Memory B cell (primary cell): ENCODE measurements around the gene RUBCNL.

ENCODE experiments used
- ATAC-seq: fragments of 150-1000 bp; cut with Tn5 transposase; 2 replicates; pipeline ENCODE4 v1.10.0; 2021; ENCODE audit warnings: low read depth, mild to moderate bottlenecking, moderate library complexity
- DNase-seq, 2 donors: peaks; one replicate each; pipeline ENCODE4 v3.0.0; 2022; ENCODE audit warnings: low spot score in 2 of 2
- H3K27ac Mint-ChIP-seq: one replicate; pipeline ENCODE4 v1.8.0; 2022; ENCODE audit warnings: mild to moderate bottlenecking, moderate library complexity, mixed read lengths
- H3K27me3 Mint-ChIP-seq: one replicate; pipeline ENCODE4 v1.8.0; 2022; ENCODE audit warnings: mixed read lengths
- H3K36me3 Mint-ChIP-seq: one replicate; pipeline ENCODE4 v1.8.0; 2022; ENCODE audit warnings: mild to moderate bottlenecking, mixed read lengths
- H3K4me1 Mint-ChIP-seq: one replicate; pipeline ENCODE4 v1.8.0; 2022; ENCODE audit warnings: mixed read lengths
- H3K4me3 Mint-ChIP-seq: one replicate; pipeline ENCODE4 v1.8.0; 2022; ENCODE audit warnings: mild to moderate bottlenecking, moderate library complexity, mixed read lengths
- H3K9me3 Mint-ChIP-seq: one replicate; pipeline ENCODE4 v1.8.0; 2022; ENCODE audit warnings: mixed read lengths

Gene RUBCNL

GRCh38 chr13:46341112-46341711 is 45.8 kb downstream of the RUBCNL start:
- Mint-ChIP-seq H3K4me3 (peak overlapping the region; percentile 30), H3K27me3 (no peaks in the 10 kb centered on the region), H3K9me3 (peaks cover 2% of the 10 kb centered on the region), H3K4me1 (peaks cover 43% of the 10 kb centered on the region), H3K27ac (peak overlapping the region; percentile 69), H3K36me3 (peaks cover 32% of the 10 kb centered on the region)
- no peak for DNase-seq
- peak; percentile 62 for ATAC-seq

- Mint-ChIP-seq H3K27me3 (no peaks in the 10 kb centered on the region), H3K4me1 (peaks cover 43% of the 10 kb centered on the region), H3K36me3 (peaks cover 30% of the 10 kb centered on the region), H3K4me3 (no peak overlapping the region), H3K9me3 (peaks cover 2% of the 10 kb centered on the region), H3K27ac (peak overlapping the region; percentile 69)
- ATAC-seq: no peak
- no peak for DNase-seq
Observed at GRCh38 chr13:46340631-46341111, 46.4 kb downstream of the RUBCNL start.

GRCh38 chr13:46340011-46340410 is 47.0 kb downstream of the RUBCNL start:
- no peak overlapping the region for H3K4me3 Mint-ChIP-seq
- ATAC-seq (no peak), DNase-seq (no peak)
- peaks cover 46% of the 10 kb centered on the region for H3K4me1 Mint-ChIP-seq
- peaks cover 34% of the 10 kb centered on the region for H3K36me3 Mint-ChIP-seq
- H3K9me3 Mint-ChIP-seq: peaks cover 5% of the 10 kb centered on the region
- H3K27me3 Mint-ChIP-seq: no peaks in the 10 kb centered on the region
- peak overlapping the region; percentile 69 for H3K27ac Mint-ChIP-seq

GRCh38 chr13:46339035-46339666 is 47.9 kb downstream of the RUBCNL start:
- H3K27me3 Mint-ChIP-seq: no peaks in the 10 kb centered on the region
- H3K4me1 Mint-ChIP-seq: peaks cover 46% of the 10 kb centered on the region
- no peak overlapping the region for H3K4me3 Mint-ChIP-seq
- DNase-seq (no peak), ATAC-seq (peak; percentile 66)
- H3K9me3 Mint-ChIP-seq: peaks cover 5% of the 10 kb centered on the region
- peaks cover 29% of the 10 kb centered on the region for H3K36me3 Mint-ChIP-seq
- peak overlapping the region; percentile 69 for H3K27ac Mint-ChIP-seq

- Mint-ChIP-seq H3K4me3 (no peak overlapping the region), H3K27me3 (no peaks in the 10 kb centered on the region), H3K9me3 (peaks cover 5% of the 10 kb centered on the region), H3K27ac (no peak overlapping the region), H3K36me3 (peaks cover 25% of the 10 kb centered on the region), H3K4me1 (peaks cover 52% of the 10 kb centered on the region)
- ATAC-seq: no peak
- no peak for DNase-seq
Observed at GRCh38 chr13:46337700-46338099, 49.4 kb downstream of the RUBCNL start.

- Mint-ChIP-seq H3K36me3 (peaks cover 12% of the 10 kb centered on the region), H3K27ac (peak overlapping the region; percentile 9), H3K4me3 (no peak overlapping the region), H3K27me3 (no peaks in the 10 kb centered on the region), H3K9me3 (peaks cover 5% of the 10 kb centered on the region), H3K4me1 (peaks cover 30% of the 10 kb centered on the region)
- ATAC-seq (no peak), DNase-seq (no peak)
Observed at GRCh38 chr13:46334035-46334822, 52.8 kb downstream of the RUBCNL start.

- DNase-seq (no peak), ATAC-seq (no peak)
- Mint-ChIP-seq H3K27ac (no peak overlapping the region), H3K9me3 (peaks cover 5% of the 10 kb centered on the region), H3K36me3 (peaks cover 10% of the 10 kb centered on the region), H3K4me1 (peaks cover 19% of the 10 kb centered on the region), H3K27me3 (no peaks in the 10 kb centered on the region), H3K4me3 (no peak overlapping the region)
Observed at GRCh38 chr13:46332772-46333171, 54.3 kb downstream of the RUBCNL start.

GRCh38 chr13:46329624-46330023 is 57.4 kb downstream of the RUBCNL start:
- DNase-seq: no peak
- Mint-ChIP-seq H3K4me1 (peaks cover 13% of the 10 kb centered on the region), H3K27me3 (no peaks in the 10 kb centered on the region), H3K27ac (no peak overlapping the region), H3K36me3 (no peaks in the 10 kb centered on the region), H3K9me3 (no peaks in the 10 kb centered on the region), H3K4me3 (no peak overlapping the region)
- no peak for ATAC-seq

GRCh38 chr13:46327246-46327645 is 59.8 kb downstream of the RUBCNL start:
- Mint-ChIP-seq H3K4me1 (no peaks in the 10 kb centered on the region), H3K9me3 (no peaks in the 10 kb centered on the region), H3K4me3 (no peak overlapping the region), H3K27ac (no peak overlapping the region), H3K27me3 (peaks cover 2% of the 10 kb centered on the region), H3K36me3 (no peaks in the 10 kb centered on the region)
- ATAC-seq (no peak), DNase-seq (no peak)

- no peak for DNase-seq
- no peak for ATAC-seq
- H3K36me3 Mint-ChIP-seq: no peaks in the 10 kb centered on the region
- H3K9me3 Mint-ChIP-seq: no peaks in the 10 kb centered on the region
- H3K4me1 Mint-ChIP-seq: peaks cover 7% of the 10 kb centered on the region
- no peak overlapping the region for H3K4me3 Mint-ChIP-seq
- peaks cover 2% of the 10 kb centered on the region for H3K27me3 Mint-ChIP-seq
- no peak overlapping the region for H3K27ac Mint-ChIP-seq
Observed at GRCh38 chr13:46324976-46325375, 62.1 kb downstream of the RUBCNL start.

GRCh38 chr13:46321494-46322225 is 65.4 kb downstream of the RUBCNL start:
- Mint-ChIP-seq H3K36me3 (no peaks in the 10 kb centered on the region), H3K27me3 (peaks cover 3% of the 10 kb centered on the region), H3K4me1 (peaks cover 11% of the 10 kb centered on the region), H3K27ac (no peak overlapping the region), H3K4me3 (no peak overlapping the region), H3K9me3 (no peaks in the 10 kb centered on the region)
- peak; percentile 54 to 57 for DNase-seq
- peak; percentile 82 for ATAC-seq

GRCh38 chr13:46320821-46321220 is 66.2 kb downstream of the RUBCNL start:
- H3K9me3 Mint-ChIP-seq: no peaks in the 10 kb centered on the region
- peaks cover 3% of the 10 kb centered on the region for H3K27me3 Mint-ChIP-seq
- H3K4me3 Mint-ChIP-seq: no peak overlapping the region
- no peak for ATAC-seq
- no peak overlapping the region for H3K27ac Mint-ChIP-seq
- no peaks in the 10 kb centered on the region for H3K36me3 Mint-ChIP-seq
- DNase-seq: no peak
- H3K4me1 Mint-ChIP-seq: peaks cover 11% of the 10 kb centered on the region

GRCh38 chr13:46320406-46320805 is 66.6 kb downstream of the RUBCNL start:
- peaks cover 3% of the 10 kb centered on the region for H3K27me3 Mint-ChIP-seq
- no peak for ATAC-seq
- H3K27ac Mint-ChIP-seq: no peak overlapping the region
- H3K4me1 Mint-ChIP-seq: peaks cover 11% of the 10 kb centered on the region
- no peak overlapping the region for H3K4me3 Mint-ChIP-seq
- DNase-seq: no peak
- no peaks in the 10 kb centered on the region for H3K36me3 Mint-ChIP-seq
- no peaks in the 10 kb centered on the region for H3K9me3 Mint-ChIP-seq

- peak; percentile 24 for ATAC-seq
- H3K4me1 Mint-ChIP-seq: peaks cover 11% of the 10 kb centered on the region
- H3K9me3 Mint-ChIP-seq: no peaks in the 10 kb centered on the region
- peaks cover 3% of the 10 kb centered on the region for H3K27me3 Mint-ChIP-seq
- H3K27ac Mint-ChIP-seq: no peak overlapping the region
- DNase-seq: no peak
- H3K36me3 Mint-ChIP-seq: no peaks in the 10 kb centered on the region
- no peak overlapping the region for H3K4me3 Mint-ChIP-seq
Observed at GRCh38 chr13:46318986-46319385, 68.1 kb downstream of the RUBCNL start.
